Measurements from ENCODE around the gene CYP4F11. TPM values are rescaled to one million over a fixed set of nuclear protein-coding genes. Genes with fewer than 3 reads are reported as not detected.

The CYP4F11 gene
- total RNA-seq, 3 donors from 2014 or later = 2.1 to 13.1 (median 8.8) TPM

GRCh38 chr19:15871570-15871969 is 62.8 kb downstream of the CYP4F11 start:
- Histone ChIP-seq H3K4me3 (no peak overlapping the region), H3K36me3 (ENCODE audit: low read depth) (no peaks in the 10 kb centered on the region), H3K4me1 (ENCODE audit: low read depth) (no peaks in the 10 kb centered on the region), H3K9me3 (no peaks in the 10 kb centered on the region)
- TF ChIP-seq CTCF (IDR thresholded peaks at IDR 0.05) = no peak
- intact Hi-C loops (cut with DNase I, micrococcal nuclease) = no loop called here
- peak in 2 of 3 donors; percentile 52 to 53 for DNase-seq
- peak; percentile 46 for ATAC-seq

GRCh38 chr19:15869873-15870272 is 64.5 kb downstream of the CYP4F11 start:
- H3K9me3 ChIP-seq = no peaks in the 10 kb centered on the region
- no peaks in the 10 kb centered on the region for H3K36me3 ChIP-seq (ENCODE audit: low read depth)
- no peak for TF ChIP-seq CTCF (IDR thresholded peaks at IDR 0.05)
- H3K4me1 ChIP-seq (ENCODE audit: low read depth) = no peaks in the 10 kb centered on the region
- no peak overlapping the region for H3K4me3 ChIP-seq
- intact Hi-C loops (cut with DNase I, micrococcal nuclease) = no loop called here
- DNase-seq (no peak), ATAC-seq (no peak)

GRCh38 chr19:15869109-15869555 is 65.2 kb downstream of the CYP4F11 start:
- no peaks in the 10 kb centered on the region for H3K9me3 ChIP-seq
- H3K36me3 ChIP-seq (ENCODE audit: low read depth) = no peaks in the 10 kb centered on the region
- H3K4me3 ChIP-seq = no peak overlapping the region
- H3K4me1 ChIP-seq (ENCODE audit: low read depth) = no peaks in the 10 kb centered on the region
- TF ChIP-seq CTCF (IDR thresholded peaks at IDR 0.05) = no peak
- ATAC-seq (peak; percentile 92), DNase-seq (peak in 1 of 3 donors; percentile 59)
- intact Hi-C loops (cut with DNase I, micrococcal nuclease) = no loop called here

- intact Hi-C loops (cut with DNase I, micrococcal nuclease) = no loop called here
- no peak for TF ChIP-seq CTCF (IDR thresholded peaks at IDR 0.05)
- no peak overlapping the region for H3K4me3 ChIP-seq
- no peaks in the 10 kb centered on the region for H3K36me3 ChIP-seq (ENCODE audit: low read depth)
- H3K9me3 ChIP-seq = no peaks in the 10 kb centered on the region
- H3K4me1 ChIP-seq (ENCODE audit: low read depth) = no peaks in the 10 kb centered on the region
- ATAC-seq (no peak), DNase-seq (no peak)
Observed at GRCh38 chr19:15866636-15867035, 67.7 kb downstream of the CYP4F11 start.

GRCh38 chr19:15864824-15865223 is 69.5 kb downstream of the CYP4F11 start:
- no peak for TF ChIP-seq CTCF (IDR thresholded peaks at IDR 0.05)
- no peaks in the 10 kb centered on the region for H3K9me3 ChIP-seq
- no peaks in the 10 kb centered on the region for H3K4me1 ChIP-seq (ENCODE audit: low read depth)
- DNase-seq = no peak
- intact Hi-C loops (cut with DNase I, micrococcal nuclease) = no loop called here
- H3K36me3 ChIP-seq (ENCODE audit: low read depth) = no peaks in the 10 kb centered on the region
- no peak for ATAC-seq
- no peak overlapping the region for H3K4me3 ChIP-seq

- DNase-seq (no peak), ATAC-seq (no peak)
- intact Hi-C loops (cut with DNase I, micrococcal nuclease) = no loop called here
- H3K4me1 ChIP-seq (ENCODE audit: low read depth) = no peaks in the 10 kb centered on the region
- H3K36me3 ChIP-seq (ENCODE audit: low read depth) = no peaks in the 10 kb centered on the region
- no peaks in the 10 kb centered on the region for H3K9me3 ChIP-seq
- no peak overlapping the region for H3K4me3 ChIP-seq
- no peak for TF ChIP-seq CTCF (IDR thresholded peaks at IDR 0.05)
Observed at GRCh38 chr19:15863272-15863671, 71.1 kb downstream of the CYP4F11 start.
